ENCODE results near the gene OR51D1.
A peak's percentile ranks its signal among the peaks of the same experiment; 100 is the strongest.

Gene OR51D1

GRCh38 chr11:4615856-4616444 is 21.3 kb upstream of the OR51D1 start:
- Histone ChIP-seq H3K27me3 (replicated peaks; ENCODE audit: insufficient read depth, low read length) (no peaks in the 10 kb centered on the region), H3K4me1 (ENCODE audit: low read length) (no peaks in the 10 kb centered on the region), H3K79me2 (ENCODE audit: low read length) (no peaks in the 10 kb centered on the region), H3K9me3 (replicated peaks; ENCODE audit: insufficient read depth, low read length) (no peaks in the 10 kb centered on the region), H2AFZ (ENCODE audit: low read length) (no peak overlapping the region), H3K9ac (ENCODE audit: low read length) (no peak overlapping the region), H3K4me2 (ENCODE audit: low read depth, low read length) (no peak overlapping the region), H3K36me3 (replicated peaks; ENCODE audit: insufficient read depth, low read length) (no peaks in the 10 kb centered on the region), H3K9me2 (replicated peaks; ENCODE audit: insufficient read depth, low read length) (no peaks in the 10 kb centered on the region), H4K20me1 (ENCODE audit: insufficient read depth, low read length) (no peaks in the 10 kb centered on the region), H3K27ac (ENCODE audit: low read length) (no peak overlapping the region), H3K4me3 (ENCODE audit: low read length) (no peak overlapping the region), H3F3A (ENCODE audit: insufficient read depth, low read length) (no peaks in the 10 kb centered on the region)
- DNase-seq: no peak
- no peak for TF ChIP-seq EZH2 (optimal IDR thresholded peaks at IDR 0.05; ENCODE audit: low read depth, low read length)
- no peak for TF ChIP-seq EZH2phosphoT487 (IDR thresholded peaks at IDR 0.05; ENCODE audit: low read length)
- TF ChIP-seq CTCF (IDR thresholded peaks at IDR 0.05; ENCODE audit: low read length): no peak

- H3K4me1 ChIP-seq (ENCODE audit: low read length): no peaks in the 10 kb centered on the region
- no peak for DNase-seq
- H3K9me3 ChIP-seq (replicated peaks; ENCODE audit: insufficient read depth, low read length): no peaks in the 10 kb centered on the region
- no peak overlapping the region for H3K27ac ChIP-seq (ENCODE audit: low read length)
- no peak overlapping the region for H3K4me2 ChIP-seq (ENCODE audit: low read depth, low read length)
- H4K20me1 ChIP-seq (ENCODE audit: insufficient read depth, low read length): no peaks in the 10 kb centered on the region
- no peaks in the 10 kb centered on the region for H3K36me3 ChIP-seq (replicated peaks; ENCODE audit: insufficient read depth, low read length)
- no peak overlapping the region for H2AFZ ChIP-seq (ENCODE audit: low read length)
- no peaks in the 10 kb centered on the region for H3K27me3 ChIP-seq (replicated peaks; ENCODE audit: insufficient read depth, low read length)
- no peak overlapping the region for H3K9ac ChIP-seq (ENCODE audit: low read length)
- H3K9me2 ChIP-seq (replicated peaks; ENCODE audit: insufficient read depth, low read length): no peaks in the 10 kb centered on the region
- H3K79me2 ChIP-seq (ENCODE audit: low read length): no peaks in the 10 kb centered on the region
- no peaks in the 10 kb centered on the region for H3F3A ChIP-seq (ENCODE audit: insufficient read depth, low read length)
- TF ChIP-seq EZH2phosphoT487 (IDR thresholded peaks at IDR 0.05; ENCODE audit: low read length): no peak
- TF ChIP-seq EZH2 (optimal IDR thresholded peaks at IDR 0.05; ENCODE audit: low read depth, low read length): no peak
- TF ChIP-seq CTCF (IDR thresholded peaks at IDR 0.05; ENCODE audit: low read length): no peak
- no peak overlapping the region for H3K4me3 ChIP-seq (ENCODE audit: low read length)
Observed at GRCh38 chr11:4619514-4619913, 17.8 kb upstream of the OR51D1 start.

- peak; percentile 80 for TF ChIP-seq CTCF (IDR thresholded peaks at IDR 0.05; ENCODE audit: low read length)
- TF ChIP-seq EZH2 (optimal IDR thresholded peaks at IDR 0.05; ENCODE audit: low read depth, low read length): no peak
- Histone ChIP-seq H3K9me3 (replicated peaks; ENCODE audit: insufficient read depth, low read length) (no peaks in the 10 kb centered on the region), H3K4me3 (ENCODE audit: low read length) (no peak overlapping the region), H4K20me1 (ENCODE audit: insufficient read depth, low read length) (no peaks in the 10 kb centered on the region), H3K36me3 (replicated peaks; ENCODE audit: insufficient read depth, low read length) (no peaks in the 10 kb centered on the region), H2AFZ (ENCODE audit: low read length) (no peak overlapping the region), H3K9ac (ENCODE audit: low read length) (no peak overlapping the region), H3K9me2 (replicated peaks; ENCODE audit: insufficient read depth, low read length) (no peaks in the 10 kb centered on the region), H3K27ac (ENCODE audit: low read length) (no peak overlapping the region), H3K4me2 (ENCODE audit: low read depth, low read length) (no peak overlapping the region), H3K4me1 (ENCODE audit: low read length) (no peaks in the 10 kb centered on the region), H3K27me3 (replicated peaks; ENCODE audit: insufficient read depth, low read length) (no peaks in the 10 kb centered on the region), H3F3A (ENCODE audit: insufficient read depth, low read length) (no peaks in the 10 kb centered on the region), H3K79me2 (ENCODE audit: low read length) (no peaks in the 10 kb centered on the region)
- peak; percentile 82 for DNase-seq
Observed at GRCh38 chr11:4626207-4627099, 10.8 kb upstream of the OR51D1 start.

Data from MM.1S (cell line).